ENCODE measurements around the gene NSUN2.
"Not testable (repeated sequence)": the region's sequence is repeated elsewhere in the genome, so short reads cannot be mapped to it uniquely, and the experiment has no call there.

The NSUN2 gene

DNA sequence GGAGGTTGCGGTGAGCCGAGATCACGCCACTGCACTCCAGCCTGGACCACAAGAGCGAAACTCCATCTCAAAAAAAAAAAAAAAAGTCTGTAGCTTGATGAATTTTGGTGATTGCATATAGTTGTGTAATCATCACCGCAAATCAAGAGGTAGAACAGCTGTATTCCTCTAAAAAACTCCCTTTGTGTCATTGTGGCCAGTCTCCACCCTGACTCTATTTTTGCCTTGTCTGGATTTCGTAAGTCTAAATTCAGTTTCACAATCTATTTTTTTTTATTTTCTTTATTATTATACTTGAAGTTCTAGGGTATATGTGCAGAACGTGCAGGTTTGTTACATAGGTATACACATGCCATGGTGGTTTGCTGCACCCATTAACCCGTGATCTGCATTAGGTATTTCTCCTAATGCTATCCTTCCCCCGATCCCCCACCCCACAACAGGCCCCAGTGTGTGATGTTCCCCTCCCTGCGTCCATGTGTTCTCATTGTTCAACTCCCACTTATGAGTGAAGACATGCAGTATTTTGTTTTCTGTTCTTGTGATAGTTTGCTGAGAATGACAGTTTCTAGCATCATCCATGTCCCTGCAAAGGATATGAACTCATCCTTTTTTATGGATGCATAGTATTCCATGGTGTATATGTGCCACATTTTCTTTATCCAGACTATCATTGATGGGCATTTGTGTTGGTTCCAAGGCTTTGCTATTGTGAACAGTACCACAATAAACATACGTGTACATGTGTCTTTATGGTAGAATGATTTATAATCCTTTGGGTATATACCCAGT is 12.9 kb upstream of the NSUN2 start:
- DNase-seq (ENCODE audit: low read depth in 1 of 2, low spot score in 1 of 2), result not testable (repeated sequence)

DNA sequence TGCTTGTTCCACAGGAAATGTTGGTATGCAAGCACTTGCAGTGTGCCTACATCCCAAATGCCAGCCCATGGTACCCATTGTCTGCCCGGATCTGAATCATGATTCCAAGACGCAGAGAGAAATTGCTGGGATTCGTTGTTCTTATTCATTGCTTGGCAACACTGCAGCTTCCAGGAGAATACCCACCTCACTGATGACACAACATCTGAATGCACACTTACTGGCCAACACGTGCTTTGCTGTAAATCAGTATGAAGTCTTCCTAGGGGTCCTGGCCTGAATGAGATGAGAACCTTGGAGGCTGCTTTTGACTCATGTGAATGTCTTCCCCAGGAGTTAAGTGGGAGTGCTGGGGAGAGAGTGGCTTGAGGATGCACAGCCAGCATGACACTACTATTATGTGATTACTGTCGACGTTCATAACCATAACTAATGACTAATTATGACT is 12.0 kb upstream of the NSUN2 start:
- DNase-seq (ENCODE audit: low read depth in 1 of 2, low spot score in 1 of 2), result no peak

DNA sequence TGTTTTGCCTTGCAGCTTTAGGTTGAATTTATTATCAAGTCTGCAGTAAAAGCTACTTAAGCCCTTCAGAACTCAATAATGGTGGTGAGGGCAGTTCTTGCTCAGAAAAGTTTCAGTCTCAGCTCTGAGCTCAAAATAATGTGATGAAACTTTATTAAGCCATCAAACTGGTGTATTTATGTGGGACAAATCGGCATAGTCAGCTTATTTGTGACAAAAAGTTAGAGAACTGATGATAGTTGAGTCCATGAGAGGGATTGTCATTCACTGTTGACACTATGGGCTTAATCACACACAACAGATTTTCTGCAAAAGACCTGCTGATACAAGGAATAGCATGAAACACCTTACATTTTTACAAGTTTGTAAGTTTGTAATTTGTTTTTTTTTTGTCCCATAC is 9.8 kb upstream of the NSUN2 start:
- DNase-seq (ENCODE audit: low read depth in 1 of 2, low spot score in 1 of 2), result no peak

DNA sequence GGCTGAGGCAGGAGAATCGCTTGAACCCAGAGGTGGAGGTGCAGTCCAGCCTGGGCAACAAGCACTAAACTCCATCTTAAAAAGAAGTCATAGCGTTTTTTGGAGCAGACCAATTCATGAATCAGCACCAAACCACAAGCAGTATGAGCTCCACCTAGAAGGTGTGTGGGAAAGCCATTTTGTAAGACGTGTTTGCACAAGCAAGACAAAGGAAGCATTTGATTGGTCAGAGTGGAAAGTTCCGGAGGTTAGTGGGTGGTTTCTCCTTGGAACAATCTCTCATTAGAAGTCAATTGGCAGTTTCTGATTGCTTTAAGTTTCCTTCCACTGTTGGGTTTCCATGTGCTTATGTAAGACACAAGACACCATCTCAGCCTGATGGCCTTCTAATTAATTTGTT is 5.4 kb upstream of the NSUN2 start:
- no peak for DNase-seq (ENCODE audit: low read depth in 1 of 2, low spot score in 1 of 2)

GRCh38 chr5:6637590-6637989 is 4.7 kb upstream of the NSUN2 start:
- DNase-seq (ENCODE audit: low read depth in 1 of 2, low spot score in 1 of 2), result no peak

DNA sequence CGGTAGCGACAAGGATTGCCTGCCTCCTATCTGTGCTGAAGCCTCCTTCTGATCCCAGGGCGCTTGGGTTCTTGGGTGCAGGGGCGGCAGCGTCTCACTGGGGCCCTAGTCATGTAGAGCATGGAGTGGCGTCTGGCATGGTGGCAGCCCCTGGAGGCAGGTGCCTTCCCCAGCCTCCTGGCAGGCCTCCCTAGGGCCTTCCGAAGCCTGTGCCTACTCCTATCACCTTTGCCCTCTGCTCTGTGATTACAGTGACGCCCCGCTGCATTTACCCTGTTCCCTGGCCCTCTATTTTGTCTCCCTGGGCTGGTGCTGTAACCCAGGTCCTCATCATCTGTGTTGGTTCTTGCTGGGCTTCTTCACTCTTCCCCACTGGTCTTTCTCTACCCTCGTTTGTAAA is 4.2 kb upstream of the NSUN2 start:
- DNase-seq (ENCODE audit: low read depth in 1 of 2, low spot score in 1 of 2), result no peak

DNA sequence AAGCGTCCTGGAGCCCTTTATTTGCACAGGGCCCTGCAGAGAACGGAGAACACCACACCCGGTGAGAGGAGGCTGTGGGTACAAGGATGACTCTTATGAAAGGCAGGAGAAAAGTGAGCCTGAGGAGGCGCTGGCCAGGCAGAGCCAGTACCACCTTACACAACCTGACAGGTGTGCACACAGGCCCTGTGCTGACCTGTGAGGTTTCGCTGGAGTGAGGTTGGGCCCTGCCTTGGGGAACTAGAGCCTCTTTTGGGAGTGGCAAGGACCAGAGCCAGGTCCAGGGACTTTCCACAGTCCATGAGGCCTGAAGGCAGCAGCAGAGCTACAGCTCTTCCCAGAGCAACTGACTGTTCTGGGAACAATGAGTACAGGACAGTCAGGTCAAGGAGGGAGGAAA is 3.4 kb upstream of the NSUN2 start:
- DNase-seq (ENCODE audit: low read depth in 1 of 2, low spot score in 1 of 2), result no peak

GRCh38 chr5:6634788-6635430 is 2.1 kb upstream of the NSUN2 start:
- DNase-seq (ENCODE audit: low read depth in 1 of 2, low spot score in 1 of 2), result no peak

DNA sequence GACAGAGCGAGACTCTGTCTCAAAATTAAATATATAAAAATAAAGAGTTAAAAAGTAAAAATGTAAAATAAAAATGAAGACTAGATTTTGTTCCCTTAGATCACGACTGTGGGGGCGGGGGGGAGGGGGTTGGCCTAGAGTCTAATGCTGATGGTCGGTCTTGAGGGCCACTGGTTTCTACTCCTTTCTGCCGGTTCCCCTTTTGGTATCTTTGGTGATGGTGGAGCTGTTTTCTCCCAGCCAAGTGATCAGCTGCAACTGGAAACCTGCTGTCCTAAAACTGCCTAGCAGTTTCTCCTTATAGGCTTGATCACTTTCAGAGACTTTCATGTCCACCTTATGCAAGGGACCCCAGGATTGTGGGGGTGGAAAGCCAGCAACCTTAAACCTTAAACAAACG is 1.5 kb upstream of the NSUN2 start:
- no peak for DNase-seq (ENCODE audit: low read depth in 1 of 2, low spot score in 1 of 2)

DNA sequence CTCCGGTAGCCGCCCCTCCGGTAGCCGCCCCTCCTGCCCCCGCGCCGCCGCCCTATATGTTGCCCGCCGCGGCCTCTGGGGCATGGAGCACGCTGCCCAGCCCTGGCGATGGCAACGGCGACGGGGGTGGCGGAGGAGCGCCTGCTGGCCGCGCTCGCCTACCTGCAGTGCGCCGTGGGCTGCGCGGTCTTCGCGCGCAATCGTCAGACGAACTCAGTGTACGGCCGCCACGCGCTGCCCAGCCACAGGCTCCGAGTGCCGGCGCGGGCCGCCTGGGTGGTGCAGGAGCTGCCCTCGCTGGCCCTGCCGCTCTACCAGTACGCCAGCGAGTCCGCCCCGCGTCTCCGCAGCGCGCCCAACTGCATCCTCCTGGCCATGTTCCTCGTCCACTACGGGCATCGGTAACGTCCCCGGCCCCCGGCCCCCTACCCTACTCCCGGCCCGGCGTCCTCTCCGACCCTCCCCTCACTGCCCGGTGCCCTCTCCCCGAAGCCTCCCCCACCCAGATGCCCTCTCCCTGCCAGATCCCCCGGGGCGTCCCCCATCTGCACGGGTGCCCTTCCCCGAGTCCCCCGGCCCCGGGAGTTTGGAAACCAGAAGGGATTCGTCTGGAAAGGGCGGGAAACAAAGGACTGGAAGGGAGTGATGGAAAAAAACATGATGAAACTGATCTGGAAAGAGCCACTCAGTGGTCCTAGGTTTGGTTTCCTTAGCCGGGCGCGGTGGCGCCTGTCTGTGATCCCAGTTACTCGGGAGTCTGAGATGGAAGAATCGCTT is 813 bp upstream of the NSUN2 start:
- DNase-seq (ENCODE audit: low read depth in 1 of 2, low spot score in 1 of 2), result no peak

- no peak for DNase-seq (ENCODE audit: low read depth in 1 of 2, low spot score in 1 of 2)
Measured at GRCh38 chr5:6632324-6632887, 438 bp downstream of the NSUN2 start.

GRCh38 chr5:6631441-6631840 is 1.4 kb downstream of the NSUN2 start:
- no peak for DNase-seq (ENCODE audit: low read depth in 1 of 2, low spot score in 1 of 2)

DNA sequence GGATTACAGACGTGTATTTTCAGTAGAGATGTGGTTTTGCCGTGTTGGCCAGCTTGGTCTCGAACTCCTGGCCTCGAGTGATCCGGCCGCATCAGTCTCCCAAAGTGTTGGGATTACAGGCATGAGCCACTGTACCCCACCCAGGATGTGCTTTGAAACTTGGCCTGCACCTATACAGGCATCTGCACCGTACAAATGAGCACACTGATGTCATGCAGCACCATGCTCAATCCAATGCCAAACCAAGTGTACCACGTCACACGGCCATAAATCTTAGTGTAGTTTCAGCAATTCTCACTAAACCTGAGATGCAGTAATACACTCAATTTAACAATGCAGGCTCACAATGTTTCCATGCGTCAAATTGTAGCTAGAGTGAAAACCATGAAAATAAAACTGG is 6.3 kb downstream of the NSUN2 start:
- DNase-seq (ENCODE audit: low read depth in 1 of 2, low spot score in 1 of 2), result no peak

DNA sequence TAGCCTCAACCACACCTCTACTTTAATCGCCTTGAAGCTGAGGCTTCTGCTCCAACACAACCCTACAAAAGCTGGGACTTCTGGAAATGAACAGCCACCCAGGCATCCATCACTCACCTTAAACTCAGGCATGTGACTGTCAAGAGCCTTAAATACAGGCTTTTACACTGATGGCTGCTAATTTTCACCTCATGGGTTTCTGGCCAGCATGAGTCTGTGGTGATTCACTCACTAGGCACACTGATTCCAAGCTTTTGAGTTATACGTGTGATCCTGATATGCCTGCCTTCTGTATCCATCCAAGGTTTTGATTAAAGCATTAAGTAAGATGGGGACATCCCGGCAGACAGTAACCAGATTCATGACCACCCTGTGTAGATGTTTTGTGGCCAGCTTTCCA is 8.9 kb downstream of the NSUN2 start:
- no peak for DNase-seq (ENCODE audit: low read depth in 1 of 2, low spot score in 1 of 2)

GRCh38 chr5:6623228-6623627 is 9.6 kb downstream of the NSUN2 start:
- no peak for DNase-seq (ENCODE audit: low read depth in 1 of 2, low spot score in 1 of 2)

DNA sequence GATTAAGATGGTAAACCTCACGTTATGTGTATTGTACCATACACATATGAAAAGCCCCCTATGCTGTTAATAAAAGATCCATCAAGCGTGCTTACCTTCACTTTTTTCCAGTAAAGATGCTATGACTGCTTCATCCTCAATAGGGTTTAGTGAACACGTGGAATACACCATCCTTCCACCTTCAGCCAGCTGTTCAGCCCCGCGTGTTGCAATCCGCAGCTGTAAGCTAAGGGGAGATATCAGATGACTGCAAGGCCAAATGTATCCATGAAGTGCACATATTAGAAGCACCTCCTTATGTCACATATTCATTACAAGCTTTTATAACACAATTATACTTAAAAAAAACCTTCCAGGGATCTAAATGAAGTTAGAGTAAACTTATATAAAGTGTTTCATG is 16.2 kb downstream of the NSUN2 start:
- no peak for DNase-seq (ENCODE audit: low read depth in 1 of 2, low spot score in 1 of 2)

GRCh38 chr5:6615034-6615815 is 17.6 kb downstream of the NSUN2 start:
- no peak for DNase-seq (ENCODE audit: low read depth in 1 of 2, low spot score in 1 of 2)

DNA sequence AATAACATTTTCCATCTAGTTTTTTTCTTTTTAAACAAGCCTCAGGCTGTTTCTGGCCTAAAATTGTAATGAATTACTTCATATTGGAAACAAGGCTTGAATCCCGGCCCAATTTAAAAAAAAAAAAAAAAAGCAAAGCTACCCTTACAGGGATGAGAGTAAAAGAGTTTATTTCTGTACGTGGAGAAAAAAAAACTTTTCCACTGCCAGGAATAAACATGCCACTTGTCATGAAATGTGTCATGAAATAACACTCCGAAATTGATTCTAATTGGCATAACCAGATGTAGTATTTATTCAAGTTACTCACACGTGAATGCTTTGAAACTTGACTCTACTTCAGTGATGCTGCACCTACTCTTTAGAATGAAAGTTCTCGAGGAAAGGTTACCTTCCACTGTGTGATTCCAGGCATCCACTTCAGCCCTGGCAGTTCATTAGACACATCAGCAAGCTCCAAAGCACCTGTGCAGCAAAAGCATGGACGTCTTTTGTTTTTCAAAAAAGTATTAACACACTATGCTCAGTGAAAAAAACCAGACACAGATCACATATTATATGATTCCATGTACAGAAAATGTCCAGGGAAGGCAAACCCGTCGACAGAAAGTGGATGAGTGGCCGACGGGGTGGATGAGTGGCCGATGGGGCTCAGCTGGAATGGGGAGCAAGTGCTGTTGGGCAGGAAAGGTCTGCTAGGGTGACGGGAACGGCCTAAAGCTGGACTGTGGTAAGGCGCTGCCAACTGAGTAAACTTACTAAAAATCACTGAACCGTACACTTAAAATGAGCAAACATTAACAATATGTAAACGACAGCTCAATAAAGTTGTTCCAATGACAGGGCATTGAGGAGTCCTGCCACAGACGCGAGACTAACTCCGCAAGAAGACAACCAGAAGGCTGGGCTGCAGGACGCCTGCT is 21.2 kb downstream of the NSUN2 start:
- no peak for DNase-seq (ENCODE audit: low read depth in 1 of 2, low spot score in 1 of 2)

- no peak for DNase-seq (ENCODE audit: low read depth in 1 of 2, low spot score in 1 of 2)
Measured at GRCh38 chr5:6608016-6608415, 24.8 kb downstream of the NSUN2 start.

GRCh38 chr5:6607559-6607936 is 25.3 kb downstream of the NSUN2 start:
- no peak for DNase-seq (ENCODE audit: low read depth in 1 of 2, low spot score in 1 of 2)
